ENCODE data around the gene BTG2. TPM values are rescaled to one million over a fixed set of nuclear protein-coding genes. Genes with fewer than 3 reads are reported as not detected.

BTG2 gene
- polyA plus RNA-seq, 2 of the 4 experiments (the other 2 are of a cell fraction), result 7.2 to 16.4 TPM

GRCh38 chr1:203306089-203306964 lies 1.0 kb downstream of the BTG2 start:
- TF ChIP-seq RAD21 (conservative IDR thresholded peaks at IDR 0.05 in 1 of 2, IDR thresholded peaks at IDR 0.05 in 1 of 2) (0 out of 5 replicates have a peak, but pooled peaks of 1 of the 2 experiments have one; percentile 3), SMC3 (IDR thresholded peaks at IDR 0.05) (peak; percentile 17; the same call in 1 of the 3 replicates), CTCF (IDR thresholded peaks at IDR 0.05) (peak; percentile 29; the same call in 2 of the 3 replicates), CHD2 (IDR thresholded peaks at IDR 0.05; ENCODE audit: low read length, partially characterized antibody) (no peak)
- CTCF ChIA-PET, result interaction anchor here (0.6 to 5.8 kb wide), 18 partner anchors 9 to 827 kb away, joined by 3 to 75 read pairs (median 4); no protein-coding TSS in a partner anchor
- FAIRE-seq (no peak), DNase-seq (ENCODE audit: low read depth in 1 of 2, low spot score in 1 of 2) (peak; percentile 43 to 72), ATAC-seq (peak; percentile 22 to 39; a peak in 5 of 6 replicates)
- Histone ChIP-seq H3K9me3 (no peaks in the 10 kb centered on the region), H3K4me3 (peak overlapping the region; percentile 93), H3K4me1 (peaks cover 24% of the 10 kb centered on the region), H3K4me2 (peak overlapping the region; percentile 97), H3K27ac (peak overlapping the region; percentile 91 to 97)
- POLR2A ChIA-PET, result interaction anchor here (0.5 to 2.5 kb wide), 11 partner anchors 12 to 157 kb away, joined by 3 to 34 read pairs (median 4); no protein-coding TSS in a partner anchor
- WGBS (ENCODE audit: missing lambda C conversion rate), result 25% methylated on average over 22 of the region's 22 CpGs

- H3K4me2 ChIP-seq, result peak overlapping the region; percentile 97
- ATAC-seq, result no peak
These were observed 1.7 kb downstream of the BTG2 start for GRCh38 chr1:203306965-203307541.

GRCh38 chr1:203307641-203308126 lies 2.4 kb downstream of the BTG2 start:
- H3K4me2 ChIP-seq, result peak overlapping the region; percentile 97
- ChIA-PET CTCF (interaction anchor here (1.0 to 5.8 kb wide), 9 partner anchors 10 to 38 kb away, joined by 3 to 75 read pairs (median 8); no protein-coding TSS in a partner anchor), POLR2A (no interaction called here)
- no peaks in the 10 kb centered on the region for H3K9me3 ChIP-seq
- H3K4me1 ChIP-seq, result peaks cover 24% of the 10 kb centered on the region
- ATAC-seq (no peak), DNase-seq (ENCODE audit: low read depth in 1 of 2, low spot score in 1 of 2) (no peak), FAIRE-seq (no peak)
- TF ChIP-seq HMGXB4 (CRISPR knock-in tag; IDR thresholded peaks at IDR 0.05; ENCODE audit: borderline replicate concordance), result no peak
- TF ChIP-seq FOSB (CRISPR knock-in tag; IDR thresholded peaks at IDR 0.05), result no peak
- TF ChIP-seq MAFK (IDR thresholded peaks at IDR 0.05; ENCODE audit: partially characterized antibody), result no peak
- TF ChIP-seq RARB (CRISPR knock-in tag; IDR thresholded peaks at IDR 0.05), result no peak
- TF ChIP-seq EHF (CRISPR knock-in tag; IDR thresholded peaks at IDR 0.05), result no peak
- no peak for TF ChIP-seq FOSL2 (IDR thresholded peaks at IDR 0.05)
- no peak for TF ChIP-seq FOSL2 (CRISPR knock-in tag; IDR thresholded peaks at IDR 0.05)
- no peak for TF ChIP-seq ZNF302 (CRISPR knock-in tag; IDR thresholded peaks at IDR 0.05)
- no peak for TF ChIP-seq JUN (IDR thresholded peaks at IDR 0.05)
- TF ChIP-seq HDAC2 (IDR thresholded peaks at IDR 0.05), result no peak
- TF ChIP-seq HOXB13 (CRISPR knock-in tag; IDR thresholded peaks at IDR 0.05; ENCODE audit: low read depth), result no peak
- TF ChIP-seq E2F6 (IDR thresholded peaks at IDR 0.05; ENCODE audit: borderline replicate concordance, low read depth), result no peak
- no peak for TF ChIP-seq CHD4 (IDR thresholded peaks at IDR 0.05; ENCODE audit: borderline replicate concordance)
- peak overlapping the region in 1 of 2 experiments; percentile 36; a peak in 1 of 6 replicates for H3K27ac ChIP-seq
- peak overlapping the region; percentile 0; the same call in 1 of the 3 replicates for H3K4me3 ChIP-seq
- WGBS (ENCODE audit: missing lambda C conversion rate), result 69% methylated on average over 3 of the region's 3 CpGs

More at GRCh38 chr1:203306965-203307541, 1.7 kb downstream of the BTG2 start:
- CTCF ChIA-PET, result interaction anchor here (1.0 to 5.8 kb wide), 16 partner anchors 11 to 270 kb away, joined by 3 to 75 read pairs (median 6); no protein-coding TSS in a partner anchor
- Histone ChIP-seq H3K4me3 (peak overlapping the region; percentile 93), H3K4me1 (peaks cover 24% of the 10 kb centered on the region), H3K27ac (peak overlapping the region; percentile 91 to 97; a peak in 4 of 6 replicates), H3K9me3 (no peaks in the 10 kb centered on the region)
- DNase-seq (ENCODE audit: low read depth in 1 of 2, low spot score in 1 of 2) (no peak), FAIRE-seq (no peak)
- POLR2A ChIA-PET, result interaction anchor here (1.0 to 2.5 kb wide), 7 partner anchors 17 to 40 kb away, joined by 3 to 34 read pairs (median 4); no protein-coding TSS in a partner anchor
- 95% methylated on average over 20 of the region's 21 CpGs for WGBS (ENCODE audit: missing lambda C conversion rate)
- 0 out of 3 replicates have a peak, but pooled peaks have one; percentile 12 for TF ChIP-seq CTCF (IDR thresholded peaks at IDR 0.05)
- TF ChIP-seq HDAC2 (IDR thresholded peaks at IDR 0.05), result no peak

Measured in A549 (cell line).